Memory B cell (primary cell): ENCODE results near the gene DSTN.

Experiments
- ATAC-seq: fragments of 150-1000 bp; cut with Tn5 transposase; 2 replicates; pipeline ENCODE4 v1.10.0; 2021; ENCODE audit warnings: low read depth, mild to moderate bottlenecking, moderate library complexity
- DNase-seq, 2 donors: peaks; one replicate each; pipeline ENCODE4 v3.0.0; 2022; ENCODE audit warnings: low spot score in 2 of 2
- H3K27ac Mint-ChIP-seq: one replicate; pipeline ENCODE4 v1.8.0; 2022; ENCODE audit warnings: mild to moderate bottlenecking, moderate library complexity, mixed read lengths
- H3K27me3 Mint-ChIP-seq: one replicate; pipeline ENCODE4 v1.8.0; 2022; ENCODE audit warnings: mixed read lengths
- H3K36me3 Mint-ChIP-seq: one replicate; pipeline ENCODE4 v1.8.0; 2022; ENCODE audit warnings: mild to moderate bottlenecking, mixed read lengths
- H3K4me1 Mint-ChIP-seq: one replicate; pipeline ENCODE4 v1.8.0; 2022; ENCODE audit warnings: mixed read lengths
- H3K4me3 Mint-ChIP-seq: one replicate; pipeline ENCODE4 v1.8.0; 2022; ENCODE audit warnings: mild to moderate bottlenecking, moderate library complexity, mixed read lengths
- H3K9me3 Mint-ChIP-seq: one replicate; pipeline ENCODE4 v1.8.0; 2022; ENCODE audit warnings: mixed read lengths

DSTN gene

GRCh38 chr20:17625246-17626051, 55.6 kb downstream of the DSTN start:
- Mint-ChIP-seq H3K27ac (no peak overlapping the region), H3K27me3 (no peaks in the 10 kb centered on the region), H3K9me3 (no peaks in the 10 kb centered on the region), H3K36me3 (peaks cover 3% of the 10 kb centered on the region), H3K4me3 (no peak overlapping the region), H3K4me1 (no peaks in the 10 kb centered on the region)
- ATAC-seq (no peak), DNase-seq (no peak)

- no peak overlapping the region for H3K4me3 Mint-ChIP-seq
- H3K9me3 Mint-ChIP-seq: no peaks in the 10 kb centered on the region
- H3K27ac Mint-ChIP-seq: no peak overlapping the region
- peaks cover 3% of the 10 kb centered on the region for H3K36me3 Mint-ChIP-seq
- ATAC-seq: no peak
- H3K27me3 Mint-ChIP-seq: no peaks in the 10 kb centered on the region
- no peaks in the 10 kb centered on the region for H3K4me1 Mint-ChIP-seq
- no peak for DNase-seq
Measured at GRCh38 chr20:17626217-17627007, 56.5 kb downstream of the DSTN start.

GRCh38 chr20:17627101-17627955, 57.5 kb downstream of the DSTN start:
- DNase-seq (no peak), ATAC-seq (no peak)
- Mint-ChIP-seq H3K4me1 (no peaks in the 10 kb centered on the region), H3K27me3 (no peaks in the 10 kb centered on the region), H3K4me3 (no peak overlapping the region), H3K27ac (no peak overlapping the region), H3K36me3 (peaks cover 3% of the 10 kb centered on the region), H3K9me3 (no peaks in the 10 kb centered on the region)

DNA sequence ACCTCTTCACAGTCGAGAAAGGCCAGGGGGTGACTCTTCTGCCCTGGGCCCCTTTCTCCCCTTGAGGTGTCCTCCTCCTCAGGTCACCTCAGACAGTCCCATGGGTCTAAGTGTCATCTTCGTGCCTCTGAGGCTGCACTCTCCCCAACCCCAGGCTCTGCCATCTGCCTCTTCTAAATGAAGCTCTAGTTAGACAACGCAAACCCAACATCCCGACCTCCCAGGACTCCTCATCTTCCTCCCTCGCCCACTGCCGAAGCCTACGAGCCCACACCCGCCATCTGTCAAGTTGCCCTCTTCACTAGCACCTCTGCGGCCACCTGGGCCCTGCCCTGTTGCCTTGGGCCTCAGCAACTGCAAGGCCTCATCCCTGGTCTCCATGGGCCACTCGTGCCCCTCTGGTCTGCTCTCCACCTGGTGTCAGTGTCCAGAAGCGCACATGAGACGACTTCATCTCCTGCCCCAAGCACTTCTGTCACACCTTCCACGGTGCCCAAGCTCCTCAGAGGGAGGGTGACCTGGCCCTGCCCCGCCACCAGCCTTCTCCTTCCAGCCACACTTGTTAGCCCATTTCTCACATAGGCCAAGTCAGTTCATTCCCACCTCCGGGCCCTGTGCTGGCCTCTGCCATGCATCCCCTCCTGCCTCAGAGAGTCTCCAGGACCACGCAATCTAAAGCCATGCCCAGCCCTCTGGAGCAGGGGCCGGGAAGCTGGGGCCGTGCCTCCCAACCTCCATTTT, 58.4 kb downstream of the DSTN start:
- no peak overlapping the region for H3K4me3 Mint-ChIP-seq
- no peaks in the 10 kb centered on the region for H3K27me3 Mint-ChIP-seq
- DNase-seq (no peak), ATAC-seq (no peak)
- peaks cover 3% of the 10 kb centered on the region for H3K36me3 Mint-ChIP-seq
- H3K9me3 Mint-ChIP-seq: no peaks in the 10 kb centered on the region
- no peak overlapping the region for H3K27ac Mint-ChIP-seq
- no peaks in the 10 kb centered on the region for H3K4me1 Mint-ChIP-seq

DNA sequence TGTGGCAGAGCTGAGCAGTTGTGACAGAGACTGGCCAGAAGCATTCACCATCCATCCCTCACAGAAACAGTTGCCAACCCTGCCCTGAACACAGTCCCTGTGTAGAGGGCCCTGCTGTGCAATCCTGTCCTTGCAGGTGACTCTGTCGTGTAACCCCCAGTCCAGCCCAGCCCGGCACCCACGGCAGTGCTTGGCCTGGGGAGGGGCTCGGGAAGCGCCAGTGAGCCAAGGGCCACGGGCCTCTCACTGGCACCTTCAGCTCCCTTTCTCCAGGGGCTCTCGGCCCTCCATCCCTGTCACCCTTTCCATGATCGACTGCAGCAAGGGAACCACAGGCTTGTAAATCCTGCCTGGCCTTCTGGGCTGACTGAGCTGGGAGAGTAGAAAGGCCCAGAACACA, 59.1 kb downstream of the DSTN start:
- no peaks in the 10 kb centered on the region for H3K4me1 Mint-ChIP-seq
- no peak for ATAC-seq

DNA sequence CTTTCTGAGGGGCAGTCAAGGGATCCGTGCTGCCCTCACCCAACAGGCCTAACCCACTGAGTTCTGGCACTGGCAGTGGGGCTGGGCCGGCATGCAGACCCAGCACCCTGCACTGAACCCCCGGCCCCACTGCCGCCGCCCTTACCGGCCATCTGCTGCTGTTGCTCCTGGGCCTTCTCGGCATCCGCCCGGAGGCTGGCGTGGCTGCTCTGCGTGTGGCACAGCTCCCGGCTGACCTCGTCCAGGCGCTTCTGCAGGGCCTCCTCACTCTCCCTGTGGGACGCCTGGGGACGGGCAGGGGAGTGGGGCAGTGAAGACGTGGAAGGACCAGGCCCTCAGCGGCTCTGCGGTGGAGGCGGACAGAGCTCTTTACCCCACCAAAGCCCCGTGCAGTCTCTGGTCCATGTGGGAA, 59.8 kb downstream of the DSTN start:
- H3K27me3 Mint-ChIP-seq: no peaks in the 10 kb centered on the region
- H3K4me3 Mint-ChIP-seq: no peak overlapping the region
- no peak for ATAC-seq
- no peak overlapping the region for H3K27ac Mint-ChIP-seq
- H3K36me3 Mint-ChIP-seq: peaks cover 5% of the 10 kb centered on the region
- H3K4me1 Mint-ChIP-seq: no peaks in the 10 kb centered on the region
- no peaks in the 10 kb centered on the region for H3K9me3 Mint-ChIP-seq
- no peak for DNase-seq

More for the DNA sequence above, 59.1 kb downstream of the DSTN start:
- no peak overlapping the region for H3K4me3 Mint-ChIP-seq
- H3K27me3 Mint-ChIP-seq: no peaks in the 10 kb centered on the region
- peaks cover 5% of the 10 kb centered on the region for H3K36me3 Mint-ChIP-seq
- DNase-seq: no peak
- no peak overlapping the region for H3K27ac Mint-ChIP-seq
- H3K9me3 Mint-ChIP-seq: no peaks in the 10 kb centered on the region

GRCh38 chr20:17630151-17630805, 60.4 kb downstream of the DSTN start:
- H3K4me3 Mint-ChIP-seq: no peak overlapping the region
- H3K4me1 Mint-ChIP-seq: no peaks in the 10 kb centered on the region
- H3K27ac Mint-ChIP-seq: no peak overlapping the region
- H3K9me3 Mint-ChIP-seq: no peaks in the 10 kb centered on the region
- H3K27me3 Mint-ChIP-seq: no peaks in the 10 kb centered on the region
- ATAC-seq: no peak
- peaks cover 5% of the 10 kb centered on the region for H3K36me3 Mint-ChIP-seq
- no peak for DNase-seq

DNA sequence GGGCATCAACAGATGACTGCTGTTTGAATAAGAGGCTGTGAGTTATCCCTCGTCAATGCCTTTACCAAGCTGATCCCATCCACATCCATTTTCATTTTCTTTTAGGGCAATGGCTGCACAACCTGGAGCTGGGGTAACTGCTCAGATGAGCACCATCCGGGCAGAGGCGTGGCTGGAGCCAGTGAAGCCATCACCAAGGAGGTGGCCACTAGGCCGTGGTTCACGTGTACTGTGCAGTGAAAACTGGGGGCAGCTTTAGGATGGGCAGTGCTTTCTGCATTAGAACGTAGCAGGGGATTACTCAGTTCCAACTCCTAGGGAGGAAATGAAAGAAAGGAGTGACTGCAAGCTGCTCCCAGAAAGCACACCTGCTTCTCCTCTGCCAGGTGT, 60.9 kb downstream of the DSTN start:
- Mint-ChIP-seq H3K36me3 (peaks cover 5% of the 10 kb centered on the region), H3K4me3 (no peak overlapping the region), H3K27ac (no peak overlapping the region), H3K4me1 (no peaks in the 10 kb centered on the region), H3K27me3 (no peaks in the 10 kb centered on the region), H3K9me3 (no peaks in the 10 kb centered on the region)
- ATAC-seq (no peak), DNase-seq (no peak)

DNA sequence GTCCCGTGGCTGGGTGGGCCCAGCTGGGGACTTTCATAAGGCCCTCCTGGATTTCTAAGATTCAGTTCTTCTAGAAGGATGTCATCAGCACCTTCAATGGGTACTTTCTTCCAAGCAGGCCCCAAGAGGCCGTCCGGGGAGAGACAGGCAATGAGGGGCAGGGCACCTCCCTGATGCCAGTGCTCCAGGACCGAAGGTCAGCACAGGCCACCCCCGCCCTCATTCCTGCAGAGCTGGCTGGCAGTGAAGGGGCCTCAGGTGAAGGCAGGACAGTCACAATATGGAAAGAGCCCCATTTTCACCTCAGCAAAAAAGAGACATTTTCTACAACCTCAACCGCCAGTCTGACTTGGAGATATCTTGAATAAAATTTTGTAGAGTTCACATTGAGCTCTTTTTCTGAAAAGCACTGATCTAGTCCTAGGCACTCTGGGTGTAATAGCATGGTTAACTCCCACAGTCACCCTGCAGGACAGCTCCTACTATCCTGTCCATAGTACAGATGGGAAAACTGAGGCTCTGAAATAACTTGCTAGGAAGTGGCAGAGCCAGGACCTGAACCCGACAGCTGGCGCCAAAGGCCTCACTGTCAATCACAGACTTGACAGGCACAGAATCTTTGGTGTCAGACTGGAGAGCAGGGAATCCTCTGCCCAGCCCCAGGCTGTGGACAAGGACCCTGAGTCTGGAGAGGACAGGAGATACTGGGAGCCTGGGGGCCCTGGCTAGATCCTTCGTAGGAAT, 61.9 kb downstream of the DSTN start:
- Mint-ChIP-seq H3K27ac (no peak overlapping the region), H3K4me1 (no peaks in the 10 kb centered on the region), H3K9me3 (no peaks in the 10 kb centered on the region), H3K27me3 (no peaks in the 10 kb centered on the region), H3K4me3 (no peak overlapping the region), H3K36me3 (peaks cover 5% of the 10 kb centered on the region)
- ATAC-seq (no peak), DNase-seq (no peak)

DNA sequence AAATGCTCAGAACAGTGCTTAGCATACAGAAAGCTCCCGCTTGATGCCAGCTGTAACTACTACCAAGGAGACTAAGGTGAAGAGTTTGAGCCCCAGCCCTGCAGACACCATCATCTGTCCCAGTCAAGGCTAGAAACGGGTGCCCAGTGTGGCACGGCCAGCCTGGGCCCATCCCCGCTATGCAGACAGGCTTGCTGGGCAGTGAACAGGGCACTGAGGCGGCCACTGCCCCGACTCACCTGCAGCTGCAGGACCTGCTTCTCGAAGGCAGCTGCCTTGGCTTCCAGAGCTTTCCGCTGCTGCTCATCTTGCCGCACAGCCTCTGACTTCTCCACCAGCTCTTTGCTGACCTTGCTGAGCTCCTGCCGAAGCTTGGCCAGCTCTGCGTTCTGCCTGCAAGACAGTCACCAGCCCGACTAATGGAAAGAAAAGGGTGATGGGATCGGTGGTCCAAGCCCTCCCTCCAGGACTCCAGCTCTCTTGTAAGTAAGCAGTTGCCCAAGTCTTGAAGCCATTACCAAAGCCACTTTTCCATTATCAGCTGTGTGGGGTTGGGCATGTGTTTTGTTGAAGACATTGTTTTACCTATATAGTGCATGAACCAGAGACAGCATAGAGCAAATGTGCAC, 63.5 kb downstream of the DSTN start:
- Mint-ChIP-seq H3K36me3 (peaks cover 5% of the 10 kb centered on the region), H3K27ac (no peak overlapping the region), H3K4me3 (no peak overlapping the region), H3K27me3 (no peaks in the 10 kb centered on the region), H3K9me3 (no peaks in the 10 kb centered on the region), H3K4me1 (no peaks in the 10 kb centered on the region)
- DNase-seq: no peak
- ATAC-seq: no peak

DNA sequence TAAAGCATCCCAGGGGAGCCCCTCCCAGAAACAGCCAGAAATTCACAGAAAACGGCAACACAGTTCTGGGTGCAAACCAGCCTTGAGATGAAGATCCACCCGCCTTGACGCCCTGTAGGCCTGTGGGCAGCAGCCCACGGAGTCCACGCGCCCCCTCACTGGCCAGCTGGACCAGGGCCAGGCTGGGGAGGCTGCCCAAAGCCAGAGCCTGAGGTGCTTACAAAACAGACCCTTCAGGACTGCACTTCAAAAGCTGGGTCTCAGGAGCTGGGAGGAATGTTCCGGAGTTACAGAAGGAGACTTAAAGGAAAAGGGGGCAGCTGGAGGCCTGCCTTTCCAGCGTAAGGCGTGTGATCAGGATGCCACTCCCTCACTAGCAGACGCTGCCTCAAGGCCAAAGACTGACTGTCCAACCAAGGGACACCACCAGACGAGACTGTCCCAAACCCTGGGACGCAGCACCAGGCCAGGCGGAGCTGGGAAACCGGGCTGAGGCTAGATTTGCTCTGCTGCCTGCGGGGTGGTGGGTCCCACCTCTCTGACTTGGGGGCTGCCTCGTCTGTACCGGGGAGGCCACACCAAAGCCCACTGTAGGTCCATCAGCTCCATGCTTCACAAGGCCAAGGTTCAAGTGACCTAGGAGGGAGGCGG, 64.1 kb downstream of the DSTN start:
- no peaks in the 10 kb centered on the region for H3K27me3 Mint-ChIP-seq
- no peaks in the 10 kb centered on the region for H3K9me3 Mint-ChIP-seq
- no peak overlapping the region for H3K27ac Mint-ChIP-seq
- no peaks in the 10 kb centered on the region for H3K4me1 Mint-ChIP-seq
- DNase-seq: no peak
- H3K4me3 Mint-ChIP-seq: no peak overlapping the region
- ATAC-seq: no peak
- H3K36me3 Mint-ChIP-seq: peaks cover 5% of the 10 kb centered on the region
